GM13976 (cell line): ENCODE results near the gene MRPL44.
"Not testable (repeated sequence)": the region's sequence is repeated elsewhere in the genome, so short reads cannot be mapped to it uniquely, and the experiment has no call there.

Experiments
- DNase-seq: peaks from one replicate; pipeline ENCODE4 v3.0.0; 2012; ENCODE audit warnings: low spot score
- in situ Hi-C: fragments of 300-500 bp; cut with MboI; formaldehyde crosslinking; loops from one replicate; pipeline ENCODE4 v1.12.0; 2022; ENCODE audit warnings: low sequenced_read_pairs, mixed read lengths, inconsistent platforms; ENCODE audit not compliant: unreplicated experiment
- TF ChIP-seq, protein P1 (sequence below): IDR thresholded peaks from 2 replicates; pipeline ENCODE4 v1.5.1; 2012; ENCODE audit warnings: borderline replicate concordance, mild to moderate bottlenecking; ENCODE audit not compliant: insufficient read depth; ENCODE audit errors: extremely low read depth, missing control alignments, control extremely low read depth

The MRPL44 gene

DNA sequence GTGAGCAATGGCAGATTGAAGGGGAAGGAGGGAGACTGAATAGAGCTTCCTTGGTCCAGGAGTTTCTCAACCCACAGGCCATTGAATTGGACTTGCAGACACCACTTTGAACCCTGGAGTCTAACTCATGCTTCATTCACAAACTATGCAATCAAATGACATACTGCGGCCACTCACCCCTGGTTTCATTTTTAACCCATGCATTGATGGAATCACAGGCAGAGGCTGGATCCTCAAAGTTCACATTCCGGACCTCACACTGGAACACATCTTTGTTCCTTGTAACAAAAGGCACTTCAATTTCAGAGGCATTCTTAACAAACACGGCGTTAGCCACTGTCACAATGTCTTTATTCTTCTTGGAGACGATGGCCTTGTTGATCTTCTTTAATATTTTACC, 40.7 kb downstream of the MRPL44 start:
- TF ChIP-seq, protein P1, sequence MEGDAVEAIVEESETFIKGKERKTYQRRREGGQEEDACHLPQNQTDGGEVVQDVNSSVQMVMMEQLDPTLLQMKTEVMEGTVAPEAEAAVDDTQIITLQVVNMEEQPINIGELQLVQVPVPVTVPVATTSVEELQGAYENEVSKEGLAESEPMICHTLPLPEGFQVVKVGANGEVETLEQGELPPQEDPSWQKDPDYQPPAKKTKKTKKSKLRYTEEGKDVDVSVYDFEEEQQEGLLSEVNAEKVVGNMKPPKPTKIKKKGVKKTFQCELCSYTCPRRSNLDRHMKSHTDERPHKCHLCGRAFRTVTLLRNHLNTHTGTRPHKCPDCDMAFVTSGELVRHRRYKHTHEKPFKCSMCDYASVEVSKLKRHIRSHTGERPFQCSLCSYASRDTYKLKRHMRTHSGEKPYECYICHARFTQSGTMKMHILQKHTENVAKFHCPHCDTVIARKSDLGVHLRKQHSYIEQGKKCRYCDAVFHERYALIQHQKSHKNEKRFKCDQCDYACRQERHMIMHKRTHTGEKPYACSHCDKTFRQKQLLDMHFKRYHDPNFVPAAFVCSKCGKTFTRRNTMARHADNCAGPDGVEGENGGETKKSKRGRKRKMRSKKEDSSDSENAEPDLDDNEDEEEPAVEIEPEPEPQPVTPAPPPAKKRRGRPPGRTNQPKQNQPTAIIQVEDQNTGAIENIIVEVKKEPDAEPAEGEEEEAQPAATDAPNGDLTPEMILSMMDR, result no peak
- in situ Hi-C loops, result loop anchor here (10.0 kb wide), 1 partner anchor 287 kb away; no protein-coding TSS in a partner anchor
- DNase-seq, result no peak

DNA sequence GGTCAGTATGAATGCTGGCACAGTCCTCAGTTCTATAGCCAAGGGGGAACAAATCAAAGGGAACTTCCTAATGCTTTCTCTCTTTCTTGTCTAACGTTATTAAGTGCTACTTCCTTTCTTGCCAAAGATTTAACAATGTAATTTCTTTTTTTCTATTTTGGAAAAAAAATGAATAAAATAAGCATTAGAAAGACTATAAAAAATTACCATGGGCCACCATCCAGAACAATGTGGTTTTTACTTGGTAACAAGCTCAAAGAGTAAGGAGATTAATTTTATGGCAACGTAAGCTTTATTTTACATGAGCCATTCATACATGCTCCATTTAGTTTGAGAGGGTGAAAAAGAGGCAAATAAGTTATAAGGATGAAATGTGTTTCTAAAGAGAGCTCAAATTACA, 41.7 kb downstream of the MRPL44 start:
- in situ Hi-C loops, result loop anchor here (10.0 kb wide), 1 partner anchor 286 kb away; no protein-coding TSS in a partner anchor
- DNase-seq, result no peak
- TF ChIP-seq, protein P1, result no peak

DNA sequence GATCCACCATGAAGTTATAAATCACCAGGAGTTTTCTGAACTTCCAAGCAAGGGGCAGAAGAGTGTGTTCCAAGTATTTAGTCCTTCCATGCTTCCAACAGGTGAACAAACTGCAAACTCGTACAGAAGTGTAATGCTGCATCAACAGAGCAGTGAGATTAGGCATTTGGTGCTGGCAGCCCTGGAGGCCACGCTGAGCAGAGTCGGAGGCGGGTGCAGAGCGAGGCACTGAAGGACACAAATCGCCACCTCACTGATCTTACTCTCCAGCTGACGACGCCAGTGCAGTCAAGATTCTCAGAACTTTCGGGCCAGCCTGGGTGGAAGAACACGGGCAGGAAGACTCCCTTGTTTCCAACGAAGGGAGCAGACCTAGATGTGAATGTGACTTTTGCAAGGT, 42.6 kb downstream of the MRPL44 start:
- DNase-seq, result no peak
- in situ Hi-C loops, result loop anchor here (10.0 kb wide), 1 partner anchor 285 kb away; no protein-coding TSS in a partner anchor

DNA sequence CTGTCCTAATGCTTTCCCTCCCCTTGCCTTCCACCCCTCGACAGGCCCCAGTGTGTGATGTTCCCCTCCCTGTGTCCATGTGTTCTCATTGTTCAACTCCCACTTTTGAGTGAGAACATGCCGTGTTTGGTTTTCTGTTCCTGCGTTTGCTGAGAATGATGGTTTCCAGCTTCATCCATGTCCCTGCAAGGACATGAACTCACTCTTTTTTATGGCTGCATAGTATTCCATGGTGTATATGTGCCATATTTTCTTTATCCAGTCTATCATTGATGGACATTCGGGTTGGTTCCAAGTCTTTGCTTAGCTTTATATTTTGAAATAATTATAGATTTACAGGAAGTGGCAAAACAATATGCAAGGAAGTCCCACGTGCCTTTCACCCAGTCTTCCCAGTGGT, 43.4 kb downstream of the MRPL44 start:
- in situ Hi-C loops, DNase-seq: not testable (repeated sequence)

More for the DNA sequence above, 42.6 kb downstream of the MRPL44 start:
- TF ChIP-seq, protein P1, result no peak

DNA sequence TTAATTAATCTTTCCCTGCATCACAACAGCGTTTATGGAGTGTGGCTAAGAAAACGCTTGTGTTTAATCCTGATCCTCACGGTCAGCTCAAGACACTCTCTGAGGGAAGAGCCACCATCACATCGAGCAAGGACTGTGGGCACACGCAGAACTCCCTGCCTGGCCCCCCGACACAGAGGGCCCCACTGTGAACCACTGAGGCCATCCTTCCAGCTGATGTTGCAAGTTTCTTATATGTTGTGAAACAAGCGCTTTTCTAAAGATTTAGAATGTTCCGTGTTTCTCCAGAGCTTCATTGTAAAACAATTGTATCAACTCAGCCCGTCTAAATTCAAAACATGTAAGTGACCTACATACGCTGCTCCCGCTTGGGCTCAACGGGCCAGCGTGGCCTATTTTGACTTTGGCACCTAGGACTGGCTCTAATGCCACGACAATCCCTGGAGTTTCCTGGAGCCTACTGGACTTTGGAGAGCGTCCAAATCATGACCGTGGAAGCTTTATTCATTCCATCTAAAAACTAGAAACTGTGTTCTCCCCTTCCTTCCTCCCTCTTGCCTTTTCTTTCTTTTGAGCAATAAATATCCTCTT, 46.9 kb downstream of the MRPL44 start:
- in situ Hi-C loops, result no loop called here
- TF ChIP-seq, protein P1, result no peak
- DNase-seq, result no peak

DNA sequence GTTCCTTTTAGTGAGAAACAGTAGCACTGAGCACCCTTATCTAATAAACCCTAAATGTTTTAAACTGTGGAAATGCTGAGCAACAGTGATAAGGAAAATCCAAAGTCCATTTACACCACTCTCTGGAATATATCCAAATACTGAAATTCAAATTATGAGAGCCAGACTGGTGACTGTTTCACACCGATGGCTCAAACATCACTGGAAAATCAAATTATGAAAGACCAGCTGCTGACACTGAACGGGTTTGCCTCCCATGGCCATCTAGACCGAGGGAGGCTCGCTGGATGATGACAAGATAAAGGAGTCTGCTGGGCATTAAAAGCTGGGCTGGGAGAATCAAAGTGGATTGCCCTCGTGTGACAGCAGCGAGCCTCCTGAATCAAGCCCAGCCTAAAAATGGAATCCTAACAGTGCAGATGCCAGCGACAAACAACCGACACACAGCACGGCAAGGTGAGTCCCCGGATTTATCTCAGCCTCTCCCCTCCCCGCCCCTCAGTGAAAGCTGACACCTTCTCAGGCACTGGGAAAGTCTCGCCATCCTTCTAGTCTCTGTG, 51.5 kb downstream of the MRPL44 start:
- no peak for DNase-seq
- TF ChIP-seq, protein P1, result no peak
- in situ Hi-C loops, result no loop called here

DNA sequence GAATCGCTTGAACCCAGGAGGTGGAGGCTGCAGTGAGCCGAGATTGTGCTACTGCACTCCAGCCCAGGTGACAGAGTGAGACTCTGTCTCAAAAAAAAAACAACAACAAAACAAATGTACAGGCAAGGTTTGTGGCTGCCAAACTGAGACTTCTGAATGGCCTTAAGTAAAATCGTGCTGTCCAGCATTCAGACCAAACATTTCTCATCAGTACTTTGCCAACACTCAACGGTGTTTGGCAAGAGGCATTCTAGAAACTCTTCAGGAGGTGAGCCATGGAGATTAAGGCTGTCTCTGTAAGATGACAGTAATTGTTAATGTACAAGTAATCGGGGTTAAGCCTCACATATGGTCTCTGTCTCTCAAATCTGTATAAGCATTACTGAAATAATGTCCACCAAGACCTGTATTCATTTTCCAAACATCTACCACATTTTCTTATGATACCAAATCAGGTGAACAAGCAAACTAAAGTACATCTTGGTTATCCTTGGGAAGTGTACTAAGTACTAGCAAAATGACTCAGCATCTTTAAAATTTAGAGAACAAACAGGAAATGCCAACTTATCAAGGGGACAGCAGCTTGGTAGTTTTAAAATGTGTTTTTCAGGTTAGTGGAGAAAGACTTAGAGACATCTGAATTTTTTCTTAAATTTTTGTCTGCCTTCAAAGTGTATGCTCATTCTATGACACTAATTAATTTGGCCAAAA, 52.5 kb downstream of the MRPL44 start:
- TF ChIP-seq, protein P1, result no peak
- DNase-seq, result no peak
- in situ Hi-C loops, result no loop called here
